ENCODE measurements around the gene CREB5.
"Not testable (repeated sequence)": the region's sequence is repeated elsewhere in the genome, so short reads cannot be mapped to it uniquely, and the experiment has no call there.

Gene CREB5

GRCh38 chr7:28782362-28782761, 370.0 kb downstream of the CREB5 start:
- DNase-seq (ENCODE audit: low spot score): no peak

- no peak for DNase-seq (ENCODE audit: low spot score)
These were observed 372.0 kb downstream of the CREB5 start for GRCh38 chr7:28784171-28784902.

- no peak for DNase-seq (ENCODE audit: low spot score)
These were observed 373.0 kb downstream of the CREB5 start for GRCh38 chr7:28785041-28785995.

GRCh38 chr7:28786156-28786555, 373.8 kb downstream of the CREB5 start:
- not testable (repeated sequence) for DNase-seq (ENCODE audit: low spot score)

- no peak for DNase-seq (ENCODE audit: low spot score)
These were observed 374.8 kb downstream of the CREB5 start for GRCh38 chr7:28787106-28787505.

- DNase-seq (ENCODE audit: low spot score): no peak
These were observed 378.1 kb downstream of the CREB5 start for GRCh38 chr7:28790467-28790866.

GRCh38 chr7:28792858-28793257, 380.5 kb downstream of the CREB5 start:
- DNase-seq (ENCODE audit: low spot score): no peak

- no peak for DNase-seq (ENCODE audit: low spot score)
These were observed 381.2 kb downstream of the CREB5 start for GRCh38 chr7:28793381-28794085.

- DNase-seq (ENCODE audit: low spot score): no peak
These were observed 386.0 kb downstream of the CREB5 start for GRCh38 chr7:28798274-28798673.

- DNase-seq (ENCODE audit: low spot score): no peak
These were observed 387.3 kb downstream of the CREB5 start for GRCh38 chr7:28799619-28800018.

GRCh38 chr7:28800150-28800549, 387.8 kb downstream of the CREB5 start:
- DNase-seq (ENCODE audit: low spot score): peak; percentile 53

- no peak for DNase-seq (ENCODE audit: low spot score)
These were observed 390.1 kb downstream of the CREB5 start for GRCh38 chr7:28802450-28802849.

GRCh38 chr7:28804157-28804556, 391.8 kb downstream of the CREB5 start:
- no peak for DNase-seq (ENCODE audit: low spot score)

GRCh38 chr7:28804990-28805389, 392.7 kb downstream of the CREB5 start:
- no peak for DNase-seq (ENCODE audit: low spot score)

- DNase-seq (ENCODE audit: low spot score): no peak
These were observed 394.5 kb downstream of the CREB5 start for GRCh38 chr7:28806841-28807240.

- DNase-seq (ENCODE audit: low spot score): no peak
These were observed 395.2 kb downstream of the CREB5 start for GRCh38 chr7:28807396-28807994.

GRCh38 chr7:28808796-28809533, 396.6 kb downstream of the CREB5 start:
- DNase-seq (ENCODE audit: low spot score): peak; percentile 42

GRCh38 chr7:28811008-28811407, 398.7 kb downstream of the CREB5 start:
- DNase-seq (ENCODE audit: low spot score): no peak

- DNase-seq (ENCODE audit: low spot score): no peak
These were observed 399.5 kb downstream of the CREB5 start for GRCh38 chr7:28811701-28812430.

GRCh38 chr7:28812616-28813015, 400.3 kb downstream of the CREB5 start:
- DNase-seq (ENCODE audit: low spot score): no peak
